PC-9 (cell line): ENCODE measurements around the gene PRXL2B.
"Not testable (repeated sequence)": the region's sequence is repeated elsewhere in the genome, so short reads cannot be mapped to it uniquely, and the experiment has no call there.

Experiments
- CTCF ChIP-seq: fragments of 200-600 bp; sonication (generic); conservative IDR thresholded peaks from 2 replicates; pipeline ENCODE4 v1.6.1; 2017; ENCODE audit warnings: mixed run types, antibody characterized with exemption, mild to moderate bottlenecking, moderate library complexity
- EZH2 ChIP-seq: fragments of 200-600 bp; sonication (generic); IDR thresholded peaks from 2 replicates; pipeline ENCODE4 v1.8.0; 2017; ENCODE audit warnings: antibody characterized with exemption, low read depth

GRCh38 chr1:2549367-2550029 lies 37.1 kb upstream of the PRXL2B start:
- not testable (repeated sequence) for TF ChIP-seq CTCF, EZH2
